Measurements from ENCODE around the gene SLC2A9. TPM values are rescaled to one million over a fixed set of nuclear protein-coding genes. Genes with fewer than 3 reads are reported as not detected.

Gene SLC2A9
- total and polyA plus RNA-seq, 2 donors (not counting 3 experiments of a cell fraction or from before 2014, with no cell fraction given) = 1.6 to 1.8 TPM

- Histone ChIP-seq H3K27me3 (ENCODE audit: control insufficient read depth in 2 of 2, insufficient read depth in 2 of 2, low read length in 2 of 2) (no peaks in the 10 kb centered on the region), H3K9ac (replicated peaks; ENCODE audit: extremely low read depth, insufficient read depth, low read length) (no peak overlapping the region), H3K36me3 (ENCODE audit: control insufficient read depth in 2 of 2, extremely low read depth in 1 of 2, insufficient read depth in 2 of 2, low read length in 2 of 2) (no peaks in the 10 kb centered on the region), H3K4me2 (ENCODE audit: insufficient read depth, low read length) (no peak overlapping the region), H3K27ac (ENCODE audit: insufficient read depth, low read depth, low read length) (no peak overlapping the region), H2AFZ (ENCODE audit: low read depth, low read length) (no peak overlapping the region), H3K9me3 (replicated peaks; ENCODE audit: control insufficient read depth, insufficient read depth, low read length) (no peaks in the 10 kb centered on the region), H3K79me2 (ENCODE audit: control insufficient read depth, insufficient read depth, low read length) (no peaks in the 10 kb centered on the region), H4K20me1 (replicated peaks; ENCODE audit: control insufficient read depth, extremely low read depth, insufficient read depth, low read length) (no peaks in the 10 kb centered on the region), H3K9me1 (replicated peaks; ENCODE audit: control insufficient read depth, extremely low read depth, insufficient read depth, low read length) (no peaks in the 10 kb centered on the region), H3K4me1 (ENCODE audit: control insufficient read depth, extremely low read depth, insufficient read depth, low read length) (no peaks in the 10 kb centered on the region), H3K4me3 (replicated peaks in 1 of 3; ENCODE audit: insufficient read depth in 1 of 3, low read depth in 1 of 3, low read length in 3 of 3) (no peak overlapping the region)
- DNase-seq (ENCODE audit: low read depth, low spot score) = no peak
- no peak for FAIRE-seq
- CTCF ChIA-PET = no interaction called here
- POLR2A ChIA-PET = no interaction called here
- intact Hi-C loops (cut with micrococcal nuclease) = no loop called here
- no TSS peak for BruUV-seq (replicated peaks)
- TF ChIP-seq FOS (IDR thresholded peaks at IDR 0.05; ENCODE audit: borderline replicate concordance, insufficient read depth, low read length) (no peak), EZH2 (IDR thresholded peaks at IDR 0.05; ENCODE audit: borderline replicate concordance, low read depth, low read length, severe bottlenecking) (no peak), MYC (IDR thresholded peaks at IDR 0.05; ENCODE audit: low read depth, low read length) (no peak), JUN (IDR thresholded peaks at IDR 0.05; ENCODE audit: borderline replicate concordance, insufficient read depth, insufficient read length, low read depth) (no peak), GATA2 (IDR thresholded peaks at IDR 0.05; ENCODE audit: insufficient read depth, insufficient read length, low read depth, low read length) (no peak), MAX (IDR thresholded peaks at IDR 0.05; ENCODE audit: insufficient read depth, insufficient read length) (no peak), CTCF (IDR thresholded peaks at IDR 0.05; ENCODE audit: extremely low read depth in 1 of 2, insufficient read depth in 1 of 2, low read depth in 1 of 2, low read length in 2 of 2) (no peak), POLR2A (IDR thresholded peaks at IDR 0.05; ENCODE audit: low read depth, low read length) (no peak), POLR2AphosphoS5 (IDR thresholded peaks at IDR 0.05; ENCODE audit: insufficient read depth, low read depth, low read length) (no peak)
- dilution Hi-C loops (cut with MboI; ENCODE audit: extremely low pct_ligation_motif_present, low sequenced_read_pairs) = no loop called here
Measured at GRCh38 chr4:9938933-9939332, 82.4 kb downstream of the SLC2A9 start.
